Fibroblast of lung (primary cell): ENCODE measurements around the gene COL4A6. TPM values are rescaled to one million over a fixed set of nuclear protein-coding genes. Genes with fewer than 3 reads are reported as not detected.

Source experiments
- DNase-seq, 2 donors: peaks; one replicate each; pipeline versions ENCODE4 v3.0.0 to v3.0.0-alpha.2; 2010; ENCODE audit warnings: low read depth in 2 of 2
- H2AFZ ChIP-seq: 2 replicates; pipeline ENCODE4 v1.5.1; 2012; ENCODE audit warnings: low read length, control low read depth, inconsistent platforms
- H3K27ac ChIP-seq: 2 replicates; pipeline ENCODE4 v1.5.1; 2011; ENCODE audit warnings: low read length, control low read depth; ENCODE audit not compliant: insufficient read depth
- H3K27me3 ChIP-seq: 2 replicates; pipeline ENCODE4 v1.5.1; 2011; ENCODE audit warnings: mild to moderate bottlenecking, low read length; ENCODE audit not compliant: control insufficient read depth, insufficient read depth
- H3K36me3 ChIP-seq: 2 replicates; pipeline ENCODE4 v1.5.1; 2011; ENCODE audit warnings: low read length; ENCODE audit not compliant: control insufficient read depth, insufficient read depth
- H3K4me1 ChIP-seq: 2 replicates; pipeline ENCODE4 v1.5.1; 2011; ENCODE audit warnings: low read length; ENCODE audit not compliant: control insufficient read depth, insufficient read depth; ENCODE audit errors: extremely low read depth
- H3K4me2 ChIP-seq: 2 replicates; pipeline ENCODE4 v1.5.1; 2011; ENCODE audit warnings: low read length, control low read depth; ENCODE audit not compliant: insufficient read depth; ENCODE audit errors: extremely low read depth
- H3K4me3 ChIP-seq, 4 experiments: fragments of 200-600 bp in 1 of 4; sonication (generic) in 1 of 4; replicated peaks in 1 of 4; 2 replicates each; pipeline ENCODE4 v1.5.1; 2011 to 2016; ENCODE audit warnings: low read length in 4 of 4, low read depth in 3 of 4, mild to moderate bottlenecking in 3 of 4, control low read depth in 2 of 4, inconsistent platforms in 1 of 4, mixed read lengths in 1 of 4; ENCODE audit not compliant: insufficient read depth in 1 of 4; ENCODE audit errors: control extremely low read depth in 1 of 4
- H3K79me2 ChIP-seq: 2 replicates; pipeline ENCODE4 v1.5.1; 2012; ENCODE audit warnings: mild to moderate bottlenecking, low read length, inconsistent platforms; ENCODE audit not compliant: control insufficient read depth, insufficient read depth
- H3K9ac ChIP-seq: 2 replicates; pipeline ENCODE4 v1.5.1; 2011; ENCODE audit warnings: mild to moderate bottlenecking, low read length, control low read depth; ENCODE audit not compliant: insufficient read depth
- H3K9me3 ChIP-seq: 2 replicates; pipeline ENCODE4 v1.5.1; 2012; ENCODE audit warnings: low read depth, low read length; ENCODE audit not compliant: control insufficient read depth, insufficient read depth
- H4K20me1 ChIP-seq: 2 replicates; pipeline ENCODE4 v1.5.1; 2011; ENCODE audit warnings: low read length; ENCODE audit not compliant: control insufficient read depth, insufficient read depth; ENCODE audit errors: extremely low read depth
- EZH2 ChIP-seq: IDR thresholded peaks from 2 replicates; pipeline ENCODE4 v1.5.1; 2012; ENCODE audit warnings: low read length, control low read depth, mild to moderate bottlenecking; ENCODE audit errors: missing control alignments
- polyA plus RNA-seq, 2 donors: library from polyadenylated mRNA; depleted of rRNA in 1 of 2; stranded (reverse) in 1 of 2; unstranded in 1 of 2; fragments of >200 nt; gene quantifications; 2 replicates each; pipeline ENCODE4 v1.2.1, GENCODE V29; 2011 to 2012; ENCODE audit warnings: missing spikeins in 1 of 2
- total RNA-seq: library from RNA; depleted of rRNA; stranded (reverse); fragments of >200 nt; gene quantifications from 2 replicates; pipeline ENCODE4 v1.2.1, GENCODE V29; 2014
- TF ChIP-seq, protein P1 (sequence below), 2 donors: IDR thresholded peaks in 1 of 2; conservative IDR thresholded peaks in 1 of 2; 1 replicate in 1 of 2; 2 replicates in 1 of 2; pipeline ENCODE4 v1.5.1; 2011 to 2012; ENCODE audit warnings: low read length in 2 of 2, control low read depth in 1 of 2, inconsistent platforms in 1 of 2, low read depth in 1 of 2, mild to moderate bottlenecking in 1 of 2

COL4A6 gene
- total and polyA plus RNA-seq, 2 donors (not counting 1 experiment from before 2014, with no cell fraction given), result 0.15 to 3.5 TPM

DNA sequence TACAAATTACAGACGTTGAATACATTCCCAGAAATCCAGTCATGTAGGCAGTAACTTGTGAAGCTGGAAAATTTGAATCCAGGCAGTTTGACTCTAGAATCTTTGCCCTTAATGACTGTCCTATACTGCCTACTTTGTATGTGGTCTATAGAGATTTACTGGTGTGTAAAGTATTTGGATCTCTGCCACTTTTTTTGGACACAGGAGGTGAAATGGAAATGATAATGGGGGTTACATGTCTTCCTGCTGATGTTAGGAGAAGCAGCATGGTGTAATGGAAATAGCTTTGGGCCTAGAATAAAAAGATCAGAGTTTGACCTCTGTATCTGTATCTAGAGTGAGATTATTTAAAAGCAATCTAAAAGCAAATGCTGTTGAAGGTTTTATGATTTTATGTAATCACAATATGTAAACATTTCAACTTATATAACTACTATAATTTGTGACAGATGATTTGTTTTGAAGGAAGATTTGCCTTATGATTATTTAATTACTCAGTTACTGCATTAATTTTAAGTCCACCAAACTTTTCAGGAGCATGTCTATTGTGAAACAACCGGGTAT lies 4.8 kb upstream of the COL4A6 start:
- TF ChIP-seq EZH2, result no peak
- TF ChIP-seq, protein P1, sequence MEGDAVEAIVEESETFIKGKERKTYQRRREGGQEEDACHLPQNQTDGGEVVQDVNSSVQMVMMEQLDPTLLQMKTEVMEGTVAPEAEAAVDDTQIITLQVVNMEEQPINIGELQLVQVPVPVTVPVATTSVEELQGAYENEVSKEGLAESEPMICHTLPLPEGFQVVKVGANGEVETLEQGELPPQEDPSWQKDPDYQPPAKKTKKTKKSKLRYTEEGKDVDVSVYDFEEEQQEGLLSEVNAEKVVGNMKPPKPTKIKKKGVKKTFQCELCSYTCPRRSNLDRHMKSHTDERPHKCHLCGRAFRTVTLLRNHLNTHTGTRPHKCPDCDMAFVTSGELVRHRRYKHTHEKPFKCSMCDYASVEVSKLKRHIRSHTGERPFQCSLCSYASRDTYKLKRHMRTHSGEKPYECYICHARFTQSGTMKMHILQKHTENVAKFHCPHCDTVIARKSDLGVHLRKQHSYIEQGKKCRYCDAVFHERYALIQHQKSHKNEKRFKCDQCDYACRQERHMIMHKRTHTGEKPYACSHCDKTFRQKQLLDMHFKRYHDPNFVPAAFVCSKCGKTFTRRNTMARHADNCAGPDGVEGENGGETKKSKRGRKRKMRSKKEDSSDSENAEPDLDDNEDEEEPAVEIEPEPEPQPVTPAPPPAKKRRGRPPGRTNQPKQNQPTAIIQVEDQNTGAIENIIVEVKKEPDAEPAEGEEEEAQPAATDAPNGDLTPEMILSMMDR (conservative IDR thresholded peaks at IDR 0.05 in 1 of 2, IDR thresholded peaks at IDR 0.05 in 1 of 2; ENCODE audit: low read depth in 1 of 2, low read length in 2 of 2), result no peak
- Histone ChIP-seq H3K9me3 (no peaks in the 10 kb centered on the region), H3K4me3 (peak overlapping the region in 2 of 4 experiments; percentile 69 to 93), H2AFZ (no peak overlapping the region), H3K4me2 (peak overlapping the region; percentile 23), H3K4me1 (no peaks in the 10 kb centered on the region), H3K27ac (no peak overlapping the region), H3K79me2 (no peaks in the 10 kb centered on the region), H4K20me1 (no peaks in the 10 kb centered on the region), H3K27me3 (no peaks in the 10 kb centered on the region), H3K36me3 (no peaks in the 10 kb centered on the region), H3K9ac (no peak overlapping the region)
- DNase-seq, result peak in 1 of 2 donors; percentile 27

DNA sequence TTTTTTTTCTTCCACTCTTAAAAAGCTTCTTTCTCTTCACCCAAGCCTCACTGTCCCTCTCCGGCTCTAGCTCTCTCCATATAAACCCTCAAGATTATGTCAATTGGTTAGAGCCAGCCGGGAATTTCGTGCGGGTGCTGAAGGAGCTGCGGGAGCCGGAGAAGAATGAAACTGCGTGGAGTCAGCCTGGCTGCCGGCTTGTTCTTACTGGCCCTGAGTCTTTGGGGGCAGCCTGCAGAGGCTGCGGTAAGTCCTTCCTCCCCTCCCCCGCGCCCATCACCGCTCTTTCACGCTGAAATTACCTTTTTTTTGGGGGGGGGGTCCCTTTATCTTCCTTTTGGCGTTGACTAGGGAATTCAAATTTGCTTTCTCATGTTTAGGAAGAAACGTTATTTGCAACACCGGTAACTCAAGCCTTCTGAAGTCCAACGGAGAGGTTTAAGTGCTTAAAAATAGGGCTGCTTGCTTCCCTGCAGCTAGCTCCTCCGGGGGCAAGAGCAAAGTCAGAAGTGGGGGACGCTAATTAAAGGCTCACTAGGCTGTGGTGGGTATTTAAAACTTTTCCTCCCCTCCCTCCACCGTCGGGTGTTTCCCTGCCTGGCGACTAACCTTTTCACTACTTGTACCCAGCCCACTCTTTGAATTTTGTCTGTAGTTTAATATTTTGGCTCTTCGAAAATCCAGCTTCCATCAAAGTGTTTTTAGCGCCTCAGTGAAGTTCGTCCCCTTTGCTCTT lies 1.9 kb upstream of the COL4A6 start:
- DNase-seq, result peak in 1 of 2 donors; percentile 49
- Histone ChIP-seq H2AFZ (peak overlapping the region; percentile 16), H3K79me2 (no peaks in the 10 kb centered on the region)

DNA sequence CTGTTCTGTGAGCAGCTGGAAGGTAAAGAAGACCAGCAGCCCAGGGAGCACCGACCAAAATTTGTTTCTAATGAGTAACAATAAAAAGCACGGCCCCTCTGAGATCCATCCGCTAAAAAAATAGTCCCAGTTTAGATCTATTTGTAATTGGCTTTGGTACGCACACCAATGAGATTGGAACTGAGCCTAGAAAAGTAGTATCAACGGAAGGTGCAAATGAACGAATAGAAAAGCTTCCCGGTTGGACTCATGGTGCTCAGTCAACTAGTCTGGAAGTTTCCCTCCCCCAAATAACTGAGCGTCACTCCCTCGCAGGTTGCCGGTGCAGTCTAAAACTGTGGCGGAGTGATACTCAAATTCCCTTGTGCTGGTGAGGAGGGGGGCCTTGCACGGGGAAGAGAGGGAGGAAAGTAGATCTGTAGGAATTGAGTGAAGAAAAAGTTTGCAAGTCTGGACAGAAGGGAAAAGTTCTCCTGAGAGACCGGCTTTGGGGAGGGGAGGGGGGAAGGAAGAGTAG lies 1.3 kb upstream of the COL4A6 start, which contains the start of gene COL4A5:
Gene COL4A5, plus strand, starts transcription at position 413 of the 517 bp plus-strand sequence. CDS start 288 bp downstream, outside the sequence.
- no peaks in the 10 kb centered on the region for H3K36me3 ChIP-seq
- TF ChIP-seq, protein P1 (conservative IDR thresholded peaks at IDR 0.05 in 1 of 2, IDR thresholded peaks at IDR 0.05 in 1 of 2; ENCODE audit: low read depth in 1 of 2, low read length in 2 of 2), result no peak
- TF ChIP-seq EZH2, result no peak
- peak within 1 kb of the TSS; percentile 64 for H2AFZ ChIP-seq
- H3K4me1 ChIP-seq, result no peaks in the 10 kb centered on the region
- peak within 1 kb of the TSS; percentile 43 for H3K27ac ChIP-seq
- peak within 1 kb of the TSS; percentile 85 for H3K4me2 ChIP-seq
- no peak within 1 kb of the TSS for H3K9ac ChIP-seq
- no peaks in the 10 kb centered on the region for H3K27me3 ChIP-seq
- no peaks in the 10 kb centered on the region for H4K20me1 ChIP-seq
- H3K9me3 ChIP-seq, result no peaks in the 10 kb centered on the region
- peak within 1 kb of the TSS; percentile 54 to 93 (median 66) for H3K4me3 ChIP-seq
- peak; percentile 92 to 94 for DNase-seq
- no peaks in the 10 kb centered on the region for H3K79me2 ChIP-seq

More for the DNA sequence above, 1.9 kb upstream of the COL4A6 start:
- Histone ChIP-seq H3K4me1 (no peaks in the 10 kb centered on the region), H3K4me2 (peak overlapping the region; percentile 78), H3K27me3 (no peaks in the 10 kb centered on the region), H4K20me1 (no peaks in the 10 kb centered on the region), H3K36me3 (no peaks in the 10 kb centered on the region), H3K4me3 (peak overlapping the region; percentile 54 to 93 (median 66)), H3K9me3 (no peaks in the 10 kb centered on the region), H3K27ac (peak overlapping the region; percentile 43), H3K9ac (no peak overlapping the region)
- no peak for TF ChIP-seq EZH2
- TF ChIP-seq, protein P1 (conservative IDR thresholded peaks at IDR 0.05 in 1 of 2, IDR thresholded peaks at IDR 0.05 in 1 of 2; ENCODE audit: low read depth in 1 of 2, low read length in 2 of 2), result no peak
